GM19372 (cell line): ENCODE data around the gene SLC22A14.

Source experiments
- ATAC-seq: cut with Tn5 transposase; IDR thresholded peaks from one replicate; pipeline ENCODE4 v1.9.1; 2021; ENCODE audit warnings: mild to moderate bottlenecking, low read depth, moderate library complexity; ENCODE audit not compliant: unreplicated experiment

SLC22A14 gene

DNA sequence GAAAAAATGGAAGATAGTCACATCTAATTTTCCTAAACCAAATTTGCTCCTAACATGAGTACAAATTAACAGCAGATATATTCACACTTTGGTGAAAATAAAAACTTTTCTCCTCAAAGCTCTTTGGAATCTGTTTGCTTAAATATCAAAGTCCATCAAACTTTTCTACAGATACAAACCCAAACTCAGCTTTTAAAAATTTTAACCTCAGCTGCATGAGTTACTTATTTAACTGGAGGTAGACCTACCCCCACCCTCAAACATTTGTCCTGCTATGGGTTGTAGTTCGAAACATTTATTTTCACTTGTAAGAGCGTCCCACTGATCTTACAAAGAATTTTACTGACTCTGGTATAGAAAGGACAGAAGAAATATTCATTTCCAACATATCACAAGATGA lies 55.6 kb downstream of the SLC22A14 start:
- ATAC-seq, result no peak

- ATAC-seq, result no peak
Measured at GRCh38 chr3:38343797-38344594, 61.9 kb downstream of the SLC22A14 start.

DNA sequence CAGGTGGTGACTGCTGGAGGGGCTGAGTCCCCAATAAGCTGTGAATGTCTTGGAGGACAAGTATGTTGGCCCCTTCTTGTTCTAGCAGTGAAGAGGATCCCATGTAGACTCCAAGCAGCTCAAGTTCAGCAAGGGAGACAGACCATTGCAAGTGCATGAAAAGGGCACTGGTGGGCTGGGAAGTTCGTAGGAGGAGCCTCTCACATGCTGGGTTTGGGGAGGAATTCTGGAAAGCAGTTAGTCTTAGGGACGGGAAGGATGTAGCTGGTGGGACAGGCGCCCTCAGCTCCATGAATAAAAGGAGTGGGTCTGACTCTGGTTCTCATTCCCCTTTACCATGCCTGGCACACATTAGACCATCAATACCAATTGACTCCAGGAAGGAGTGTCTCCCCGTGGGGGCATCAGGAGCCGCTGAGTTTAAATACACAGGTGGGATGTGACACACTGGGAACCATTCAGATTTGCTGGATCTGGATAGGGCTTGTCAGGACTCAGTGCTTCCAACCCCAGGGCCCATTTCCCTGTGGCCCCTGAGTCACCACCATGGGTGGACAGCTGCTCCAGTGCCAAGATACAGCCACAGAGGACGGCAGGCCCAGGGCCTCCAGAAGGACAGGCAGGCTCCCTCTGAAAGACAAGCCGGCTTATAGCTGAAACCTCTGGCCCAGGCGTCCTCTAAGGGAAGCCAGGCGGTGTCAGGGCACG lies 63.9 kb downstream of the SLC22A14 start:
- ATAC-seq, result peak; percentile 29

DNA sequence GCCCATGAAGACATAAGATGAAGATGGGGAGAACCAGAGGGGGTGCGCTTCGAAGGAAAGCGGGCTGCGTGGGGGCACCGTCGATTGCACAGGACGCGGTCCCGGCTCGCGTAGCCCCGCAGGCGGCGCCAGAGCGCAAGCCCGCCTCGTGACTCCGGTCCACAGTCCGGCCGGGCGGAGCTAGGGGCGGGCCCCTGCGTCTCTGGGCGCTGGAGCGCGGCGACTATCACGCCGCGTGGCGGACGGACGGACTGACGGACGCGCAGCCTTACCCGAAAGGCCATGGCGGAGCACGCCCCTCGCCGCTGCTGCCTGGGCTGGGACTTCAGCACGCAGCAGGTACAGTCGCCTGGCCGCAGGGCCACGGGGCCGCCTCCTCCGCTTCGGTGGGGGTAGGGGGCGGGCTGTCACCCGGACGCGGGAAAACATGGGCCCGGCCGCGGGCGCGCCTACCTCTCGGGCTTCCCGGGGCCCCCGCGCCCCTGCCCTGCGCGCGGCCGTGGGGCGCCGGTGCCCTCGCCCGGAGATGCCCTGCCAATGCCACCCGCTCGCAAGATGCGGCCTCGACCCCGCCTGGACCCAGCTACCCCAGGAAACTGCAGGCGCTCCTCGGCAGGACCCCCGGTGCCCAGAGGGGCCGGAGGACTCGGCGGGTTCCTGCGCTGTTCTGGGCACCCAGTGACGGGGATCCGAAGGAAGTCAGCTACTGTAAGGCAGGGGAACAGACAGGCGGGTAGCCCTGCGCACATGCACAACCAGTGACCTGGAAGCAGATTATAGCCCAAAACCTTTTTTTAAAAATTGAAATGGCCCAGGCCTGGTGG lies 64.7 kb downstream of the SLC22A14 start, which contains the start of gene XYLB:
TSS of gene XYLB (plus strand) at position 199 of the 824 bp plus-strand sequence. CDS start at position 283, 84 bp downstream.
- peak; percentile 99 for ATAC-seq

GRCh38 chr3:38347421-38348200 lies 65.5 kb downstream of the SLC22A14 start:
- no peak for ATAC-seq

DNA sequence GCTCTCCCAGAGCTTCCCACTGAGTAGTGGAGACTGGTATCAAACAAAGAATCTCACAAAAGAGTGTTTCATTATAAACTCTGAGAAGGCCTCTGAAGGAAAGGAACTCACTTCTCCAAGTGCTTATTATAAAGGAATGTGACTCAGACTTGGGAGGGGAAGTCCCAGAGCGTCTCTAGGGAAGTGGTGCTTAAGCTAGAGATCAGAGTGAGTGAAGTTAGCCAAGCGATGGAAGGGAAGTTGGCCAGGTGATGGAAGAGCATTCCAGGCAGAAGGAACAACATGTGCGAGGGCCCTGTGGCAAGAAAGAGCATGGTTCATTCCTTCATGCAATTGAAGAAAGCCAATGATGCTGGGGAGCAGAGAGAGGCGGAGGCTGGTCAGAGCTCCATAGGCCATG lies 66.8 kb downstream of the SLC22A14 start:
- no peak for ATAC-seq

- ATAC-seq, result no peak
Measured at GRCh38 chr3:38349684-38350359, 67.7 kb downstream of the SLC22A14 start.

DNA sequence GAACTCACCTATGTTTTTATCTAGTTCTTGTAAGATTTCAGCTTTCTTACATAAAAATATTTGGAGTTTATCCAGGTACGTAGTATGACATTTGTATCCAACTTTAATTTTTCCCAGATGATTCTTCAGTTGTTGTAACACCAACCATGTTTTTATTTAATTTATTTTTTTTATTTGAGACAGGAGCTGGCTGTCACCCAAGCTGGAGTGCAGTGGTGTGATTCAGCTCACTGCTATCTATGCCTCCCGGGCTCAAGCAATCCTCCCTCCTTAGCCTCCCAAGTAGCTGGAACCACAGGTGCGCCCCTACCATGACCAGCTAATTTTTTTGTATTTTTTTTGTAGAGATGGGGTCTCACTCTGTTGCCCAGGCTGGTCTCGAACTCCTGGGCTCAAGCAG lies 71.1 kb downstream of the SLC22A14 start:
- no peak for ATAC-seq

DNA sequence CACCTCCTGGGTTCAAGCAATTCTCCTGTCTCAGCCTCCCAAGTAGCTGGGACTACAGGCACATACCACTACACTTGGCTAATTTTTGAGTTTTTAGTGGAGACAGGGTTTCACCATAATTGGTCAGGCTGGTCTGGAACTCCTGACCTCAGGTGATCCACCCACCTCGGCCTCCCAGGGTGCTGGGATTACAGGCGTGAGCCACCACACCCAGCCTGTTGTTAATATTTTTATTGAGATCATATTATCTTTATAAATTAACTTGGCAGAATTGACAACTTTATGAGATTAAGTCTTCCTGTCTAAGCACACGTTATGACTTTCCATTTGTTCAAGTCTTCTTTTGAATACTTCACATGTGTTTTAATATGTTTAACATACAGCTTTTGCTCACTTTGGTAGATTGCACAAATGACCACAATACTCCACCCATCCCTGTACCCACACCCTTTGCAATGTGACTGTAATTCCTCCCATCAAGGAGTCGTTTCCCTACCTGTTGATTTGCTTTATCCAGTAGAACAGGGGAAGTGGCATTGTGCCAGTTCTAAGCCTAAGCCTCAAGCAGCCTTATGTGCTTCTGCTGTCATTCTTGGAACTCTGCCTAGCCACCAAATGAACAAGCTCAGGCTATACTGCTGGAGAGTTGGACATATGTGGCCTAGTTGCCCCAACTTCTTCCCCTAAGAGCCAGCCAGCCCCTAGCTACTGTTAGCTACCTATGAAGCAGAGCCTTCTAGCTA lies 72.7 kb downstream of the SLC22A14 start:
- no peak for ATAC-seq

- ATAC-seq, result no peak
Measured at GRCh38 chr3:38359038-38359437, 76.9 kb downstream of the SLC22A14 start.

GRCh38 chr3:38360345-38360744 lies 78.3 kb downstream of the SLC22A14 start:
- no peak for ATAC-seq

GRCh38 chr3:38361496-38361895 lies 79.4 kb downstream of the SLC22A14 start:
- no peak for ATAC-seq

GRCh38 chr3:38362825-38363224 lies 80.7 kb downstream of the SLC22A14 start:
- ATAC-seq, result no peak

- ATAC-seq, result no peak
Measured at GRCh38 chr3:38364721-38365400, 82.8 kb downstream of the SLC22A14 start.

DNA sequence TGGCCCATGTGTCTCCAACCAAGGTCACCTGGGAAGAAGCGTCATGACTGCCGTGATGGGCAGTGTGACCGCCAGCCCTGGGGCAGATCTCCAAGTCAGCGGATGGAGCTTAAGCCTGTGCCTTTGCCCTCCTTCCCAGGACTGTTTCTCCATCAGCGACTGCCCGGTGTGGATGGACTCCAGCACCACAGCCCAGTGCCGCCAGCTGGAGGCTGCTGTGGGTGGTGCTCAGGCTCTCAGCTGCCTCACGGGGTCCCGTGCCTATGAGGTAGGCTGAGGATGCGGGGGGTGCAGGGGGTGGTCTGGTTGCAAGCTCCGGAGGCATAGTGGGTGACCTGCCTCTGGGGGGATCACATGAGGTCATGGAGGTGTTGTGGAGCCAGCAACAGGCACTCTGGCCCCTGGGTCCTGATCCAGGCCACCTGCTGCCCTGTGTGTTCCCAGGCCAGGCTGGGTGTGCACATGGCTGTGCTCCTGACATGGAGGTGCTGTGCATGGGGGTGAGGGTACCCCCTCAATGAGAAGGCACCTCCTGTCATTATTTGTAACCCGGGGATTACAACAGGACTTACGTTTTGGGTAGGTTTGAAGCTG lies 83.5 kb downstream of the SLC22A14 start:
- no peak for ATAC-seq

DNA sequence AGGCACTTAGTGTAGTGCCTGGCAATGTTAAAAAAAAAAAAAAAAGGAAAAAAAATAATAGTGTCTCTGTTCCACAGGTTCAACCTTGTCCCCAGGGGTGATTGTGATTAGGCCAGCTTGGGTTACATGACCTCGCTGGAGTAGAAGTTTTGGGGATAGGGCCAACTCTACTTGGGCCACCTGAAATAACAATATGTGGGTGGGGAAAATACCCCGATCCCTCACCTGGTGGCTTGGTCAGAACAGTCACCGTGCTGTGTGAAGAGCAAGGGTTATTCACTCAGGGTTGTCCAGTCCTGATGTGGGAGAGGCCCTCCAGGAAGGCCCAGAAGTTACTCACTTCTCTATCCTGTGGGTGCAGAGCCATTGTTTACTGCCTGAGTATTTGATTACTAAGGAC lies 84.0 kb downstream of the SLC22A14 start:
- no peak for ATAC-seq

DNA sequence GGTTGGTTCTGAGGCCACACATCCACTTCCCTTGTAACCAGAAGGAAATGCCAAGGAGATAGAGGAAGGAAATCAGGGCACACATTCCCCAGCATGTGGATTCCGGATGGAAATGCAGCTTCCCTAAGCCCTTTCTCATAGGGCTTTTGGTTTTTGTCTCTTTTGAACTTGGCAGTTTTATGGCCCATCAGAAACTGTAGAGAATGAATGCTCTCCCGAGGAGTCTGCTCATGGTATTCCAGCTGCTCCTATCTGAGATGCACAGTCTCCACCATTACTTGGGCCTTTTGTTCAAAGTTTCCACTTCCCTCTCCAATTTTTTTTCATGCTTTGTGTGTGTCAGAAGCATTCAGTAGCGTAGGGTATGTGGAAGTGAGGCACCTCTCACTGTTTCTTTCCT lies 85.7 kb downstream of the SLC22A14 start:
- ATAC-seq, result no peak
